ENCODE data around the gene VPS13A.

GRCh38 chr9:77399964-77400363 lies 222.6 kb downstream of the VPS13A start:
- TF ChIP-seq POLR2A (IDR thresholded peaks at IDR 0.05) (no peak), CTCF (IDR thresholded peaks at IDR 0.05 in 4 of 5, conservative IDR thresholded peaks at IDR 0.05 in 1 of 5) (no peak)
